Endothelial cell of umbilical vein (primary cell): ENCODE results near the gene TULP1.

Source experiments
- POLR2AphosphoS5 ChIP-seq: IDR thresholded peaks from 2 replicates; pipeline ENCODE4 v1.6.1; 2012; ENCODE audit warnings: low read depth, mild to moderate bottlenecking, control low read depth, low read length, moderate library complexity; ENCODE audit not compliant: insufficient read depth
- TF ChIP-seq, protein P1 (sequence below), 2 donors: IDR thresholded peaks; 1 replicate in 1 of 2; 2 replicates in 1 of 2; pipeline ENCODE4 v1.5.1; 2011; ENCODE audit warnings: low read length in 2 of 2, mild to moderate bottlenecking in 2 of 2, moderate library complexity in 2 of 2, control low read depth in 1 of 2, inconsistent platforms in 1 of 2, low read depth in 1 of 2; ENCODE audit not compliant: insufficient read depth in 1 of 2; ENCODE audit errors: extremely low read depth in 1 of 2

DNA sequence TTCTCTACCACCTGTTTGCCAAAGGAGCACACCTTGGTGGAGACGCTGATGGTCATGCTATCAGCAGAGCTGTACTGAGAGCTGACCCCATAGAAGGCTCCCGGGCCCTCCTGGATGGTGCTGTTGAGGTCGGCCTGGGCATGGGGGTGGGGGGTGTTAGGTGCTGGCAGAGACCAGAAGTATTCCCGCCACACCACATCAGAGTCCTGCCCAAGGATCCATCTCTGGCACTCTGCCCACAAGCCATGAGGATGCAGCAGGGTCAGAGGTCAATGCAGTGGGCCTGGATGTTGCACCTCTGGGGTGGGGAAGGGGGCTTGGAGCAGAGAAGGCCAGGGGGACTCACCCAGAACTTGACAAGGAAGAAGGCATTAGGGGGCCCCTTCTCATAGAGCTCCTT lies 37.1 kb downstream of the TULP1 start:
- TF ChIP-seq, protein P1, sequence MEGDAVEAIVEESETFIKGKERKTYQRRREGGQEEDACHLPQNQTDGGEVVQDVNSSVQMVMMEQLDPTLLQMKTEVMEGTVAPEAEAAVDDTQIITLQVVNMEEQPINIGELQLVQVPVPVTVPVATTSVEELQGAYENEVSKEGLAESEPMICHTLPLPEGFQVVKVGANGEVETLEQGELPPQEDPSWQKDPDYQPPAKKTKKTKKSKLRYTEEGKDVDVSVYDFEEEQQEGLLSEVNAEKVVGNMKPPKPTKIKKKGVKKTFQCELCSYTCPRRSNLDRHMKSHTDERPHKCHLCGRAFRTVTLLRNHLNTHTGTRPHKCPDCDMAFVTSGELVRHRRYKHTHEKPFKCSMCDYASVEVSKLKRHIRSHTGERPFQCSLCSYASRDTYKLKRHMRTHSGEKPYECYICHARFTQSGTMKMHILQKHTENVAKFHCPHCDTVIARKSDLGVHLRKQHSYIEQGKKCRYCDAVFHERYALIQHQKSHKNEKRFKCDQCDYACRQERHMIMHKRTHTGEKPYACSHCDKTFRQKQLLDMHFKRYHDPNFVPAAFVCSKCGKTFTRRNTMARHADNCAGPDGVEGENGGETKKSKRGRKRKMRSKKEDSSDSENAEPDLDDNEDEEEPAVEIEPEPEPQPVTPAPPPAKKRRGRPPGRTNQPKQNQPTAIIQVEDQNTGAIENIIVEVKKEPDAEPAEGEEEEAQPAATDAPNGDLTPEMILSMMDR (IDR thresholded peaks at IDR 0.05; ENCODE audit: extremely low read depth in 1 of 2, insufficient read depth in 1 of 2, low read depth in 1 of 2, low read length in 2 of 2): no peak
- no peak for TF ChIP-seq POLR2AphosphoS5
